Measurements from ENCODE around the gene PDE6D. TPM values are rescaled to one million over a fixed set of nuclear protein-coding genes. Genes with fewer than 3 reads are reported as not detected.
"Not testable (repeated sequence)": the region's sequence is repeated elsewhere in the genome, so short reads cannot be mapped to it uniquely, and the experiment has no call there.

PDE6D gene
- total and polyA plus RNA-seq, 2 experiments from 2014 or later, result 22.7 to 23.3 TPM

- no peak overlapping the region for H2AFZ ChIP-seq
- no peaks in the 10 kb centered on the region for H3K36me3 ChIP-seq (replicated peaks; ENCODE audit: insufficient read depth, low read depth)
- H3K27ac ChIP-seq, result no peak overlapping the region
- TF ChIP-seq, protein P1, sequence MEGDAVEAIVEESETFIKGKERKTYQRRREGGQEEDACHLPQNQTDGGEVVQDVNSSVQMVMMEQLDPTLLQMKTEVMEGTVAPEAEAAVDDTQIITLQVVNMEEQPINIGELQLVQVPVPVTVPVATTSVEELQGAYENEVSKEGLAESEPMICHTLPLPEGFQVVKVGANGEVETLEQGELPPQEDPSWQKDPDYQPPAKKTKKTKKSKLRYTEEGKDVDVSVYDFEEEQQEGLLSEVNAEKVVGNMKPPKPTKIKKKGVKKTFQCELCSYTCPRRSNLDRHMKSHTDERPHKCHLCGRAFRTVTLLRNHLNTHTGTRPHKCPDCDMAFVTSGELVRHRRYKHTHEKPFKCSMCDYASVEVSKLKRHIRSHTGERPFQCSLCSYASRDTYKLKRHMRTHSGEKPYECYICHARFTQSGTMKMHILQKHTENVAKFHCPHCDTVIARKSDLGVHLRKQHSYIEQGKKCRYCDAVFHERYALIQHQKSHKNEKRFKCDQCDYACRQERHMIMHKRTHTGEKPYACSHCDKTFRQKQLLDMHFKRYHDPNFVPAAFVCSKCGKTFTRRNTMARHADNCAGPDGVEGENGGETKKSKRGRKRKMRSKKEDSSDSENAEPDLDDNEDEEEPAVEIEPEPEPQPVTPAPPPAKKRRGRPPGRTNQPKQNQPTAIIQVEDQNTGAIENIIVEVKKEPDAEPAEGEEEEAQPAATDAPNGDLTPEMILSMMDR (IDR thresholded peaks at IDR 0.05; ENCODE audit: poor library complexity), result no peak
- no peak for TF ChIP-seq EZH2phosphoT487 (IDR thresholded peaks at IDR 0.05; ENCODE audit: low read depth, severe bottlenecking, unreplicated experiment)
- TF ChIP-seq EZH2 (IDR thresholded peaks at IDR 0.05; ENCODE audit: borderline replicate concordance), result no peak
- no peaks in the 10 kb centered on the region for H3K9me3 ChIP-seq (ENCODE audit: low read depth)
- H4K20me1 ChIP-seq (ENCODE audit: insufficient read depth, poor library complexity, severe bottlenecking), result no peaks in the 10 kb centered on the region
- DNase-seq (ENCODE audit: low spot score), result no peak
- no peaks in the 10 kb centered on the region for H3K4me1 ChIP-seq (ENCODE audit: insufficient read depth)
- H3K27me3 ChIP-seq, result no peaks in the 10 kb centered on the region
- no peaks in the 10 kb centered on the region for H3K79me2 ChIP-seq
- H3K4me2 ChIP-seq, result no peak overlapping the region
- H3K4me3 ChIP-seq, result no peak overlapping the region
- H3K9me2 ChIP-seq (replicated peaks; ENCODE audit: insufficient read depth), result no peaks in the 10 kb centered on the region
- 80% methylated on average over 2 of the region's 2 CpGs for WGBS (ENCODE audit: low lambda C conversion rate, missing lambda C conversion rate)
Measured at GRCh38 chr2:231752061-231752460, 29.0 kb downstream of the PDE6D start.

- TF ChIP-seq, protein P1 (IDR thresholded peaks at IDR 0.05; ENCODE audit: poor library complexity), result no peak
- TF ChIP-seq EZH2phosphoT487 (IDR thresholded peaks at IDR 0.05; ENCODE audit: low read depth, severe bottlenecking, unreplicated experiment), result no peak
- TF ChIP-seq EZH2 (IDR thresholded peaks at IDR 0.05; ENCODE audit: borderline replicate concordance), result no peak
- 97% methylated on average over 4 of the region's 4 CpGs for WGBS (ENCODE audit: low lambda C conversion rate, missing lambda C conversion rate)
- H3K27ac ChIP-seq, result no peak overlapping the region
Measured at GRCh38 chr2:231751042-231751815, 29.9 kb downstream of the PDE6D start.

GRCh38 chr2:231749016-231749415 lies 32.1 kb downstream of the PDE6D start:
- H3K9me2 ChIP-seq (replicated peaks; ENCODE audit: insufficient read depth); H3K4me2 ChIP-seq; H3K36me3 ChIP-seq (replicated peaks; ENCODE audit: insufficient read depth, low read depth); H3K27me3 ChIP-seq; H3K4me3 ChIP-seq; H3K4me1 ChIP-seq (ENCODE audit: insufficient read depth); H2AFZ ChIP-seq; DNase-seq (ENCODE audit: low spot score); H3K79me2 ChIP-seq; H3K9me3 ChIP-seq (ENCODE audit: low read depth); H3K27ac ChIP-seq; H4K20me1 ChIP-seq (ENCODE audit: insufficient read depth, poor library complexity, severe bottlenecking): not testable (repeated sequence)
- WGBS (ENCODE audit: low lambda C conversion rate, missing lambda C conversion rate), result 94% methylated on average over 10 of the region's 10 CpGs

More at GRCh38 chr2:231751042-231751815, 29.9 kb downstream of the PDE6D start:
- no peak for DNase-seq (ENCODE audit: low spot score)
- H2AFZ ChIP-seq, result no peak overlapping the region
- no peaks in the 10 kb centered on the region for H4K20me1 ChIP-seq (ENCODE audit: insufficient read depth, poor library complexity, severe bottlenecking)
- no peaks in the 10 kb centered on the region for H3K9me2 ChIP-seq (replicated peaks; ENCODE audit: insufficient read depth)
- no peak overlapping the region for H3K4me2 ChIP-seq
- no peaks in the 10 kb centered on the region for H3K36me3 ChIP-seq (replicated peaks; ENCODE audit: insufficient read depth, low read depth)
- no peaks in the 10 kb centered on the region for H3K9me3 ChIP-seq (ENCODE audit: low read depth)
- H3K4me1 ChIP-seq (ENCODE audit: insufficient read depth), result no peaks in the 10 kb centered on the region
- H3K27me3 ChIP-seq, result no peaks in the 10 kb centered on the region
- no peaks in the 10 kb centered on the region for H3K79me2 ChIP-seq
- no peak overlapping the region for H3K4me3 ChIP-seq

DNA sequence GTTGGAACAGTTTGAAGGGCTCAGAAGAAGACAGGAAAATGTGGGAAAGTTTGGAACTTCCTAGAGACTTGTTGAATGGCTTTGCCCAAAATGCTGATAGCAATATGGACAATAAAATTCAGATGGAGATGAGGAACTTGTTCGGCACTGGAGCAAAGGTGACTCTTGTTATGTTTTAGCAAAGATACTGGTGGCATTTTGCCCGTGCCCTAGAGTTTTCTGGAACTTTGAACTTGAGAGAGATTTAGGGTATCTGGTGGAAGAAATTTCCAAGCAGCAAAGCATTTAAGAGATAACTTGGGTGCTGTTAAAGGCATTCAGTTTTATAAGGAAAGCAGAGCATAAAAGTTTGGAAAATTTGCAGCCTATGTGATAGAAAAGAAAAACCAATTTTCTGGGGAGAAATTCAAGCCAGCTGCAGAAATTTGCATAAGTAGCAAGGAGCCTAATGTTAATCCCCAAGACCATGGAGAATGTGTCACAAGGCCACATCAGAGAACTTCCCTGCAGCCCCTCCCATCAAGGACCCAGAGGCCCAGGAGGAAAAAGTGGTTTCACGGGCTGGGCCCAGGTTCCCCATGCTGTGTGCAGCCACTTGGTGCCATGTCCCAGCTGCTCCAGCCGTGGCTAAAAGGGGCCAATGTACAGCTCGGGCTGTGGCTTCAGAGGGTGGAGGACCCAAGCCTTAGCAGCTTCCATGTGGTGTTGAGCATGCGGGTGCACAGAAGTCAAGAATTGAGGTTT lies 32.8 kb downstream of the PDE6D start:
- not testable (repeated sequence) for H3K36me3 ChIP-seq (replicated peaks; ENCODE audit: insufficient read depth, low read depth); H3K27me3 ChIP-seq; H3K9me3 ChIP-seq (ENCODE audit: low read depth); H3K4me2 ChIP-seq; H3K4me3 ChIP-seq; DNase-seq (ENCODE audit: low spot score); H2AFZ ChIP-seq; H3K79me2 ChIP-seq; H3K27ac ChIP-seq; H4K20me1 ChIP-seq (ENCODE audit: insufficient read depth, poor library complexity, severe bottlenecking); H3K4me1 ChIP-seq (ENCODE audit: insufficient read depth); H3K9me2 ChIP-seq (replicated peaks; ENCODE audit: insufficient read depth)
- WGBS (ENCODE audit: low lambda C conversion rate, missing lambda C conversion rate), result 89% methylated on average over 6 of the region's 6 CpGs

Data from hepatocyte (in vitro differentiated cells).